HG03280 (cell line): ENCODE data around the gene TMEM151B.
A peak's percentile ranks its signal among the peaks of the same experiment; 100 is the strongest.
"Not testable (repeated sequence)": the region's sequence is repeated elsewhere in the genome, so short reads cannot be mapped to it uniquely, and the experiment has no call there.

Source experiments
- ATAC-seq: cut with Tn5 transposase; IDR thresholded peaks from one replicate; pipeline ENCODE4 v1.9.1; 2021; ENCODE audit warnings: mild to moderate bottlenecking, moderate library complexity; ENCODE audit not compliant: unreplicated experiment

Gene TMEM151B

DNA sequence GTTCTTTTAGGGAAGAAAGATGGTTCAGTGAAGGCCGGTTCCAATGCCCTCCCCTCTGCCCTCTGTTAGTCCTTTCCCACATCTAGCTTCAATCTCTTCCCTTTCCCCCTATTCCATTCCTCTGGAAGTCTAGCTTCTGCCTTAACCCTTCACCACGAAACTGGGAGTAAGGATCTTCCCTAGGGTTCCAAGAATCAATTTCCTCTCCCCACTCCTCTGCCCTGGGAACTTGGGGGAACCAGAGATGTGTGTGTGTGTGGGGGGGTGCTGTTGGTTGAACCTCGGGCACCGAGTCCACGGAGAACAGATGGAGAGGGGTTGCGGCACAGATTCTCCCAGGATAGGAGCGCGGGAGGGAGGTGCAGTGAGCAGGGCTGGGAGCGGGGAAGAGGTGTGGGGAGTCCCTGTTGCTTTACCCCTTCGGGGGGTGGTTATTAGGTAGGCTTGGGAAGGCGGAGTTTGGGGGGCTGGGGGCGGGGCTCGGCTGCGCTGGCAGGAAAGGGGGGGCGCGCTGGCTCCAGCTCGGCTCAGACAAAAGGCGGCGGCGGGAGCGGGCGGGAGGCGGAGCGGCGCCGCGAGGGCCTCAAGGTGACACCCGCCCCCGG, at the start of gene TMEM151B:
TMEM151B (plus strand) TSS at position 530 of the 605 bp plus-strand sequence. CDS start 293 bp downstream, outside the sequence.
- no peak for ATAC-seq

DNA sequence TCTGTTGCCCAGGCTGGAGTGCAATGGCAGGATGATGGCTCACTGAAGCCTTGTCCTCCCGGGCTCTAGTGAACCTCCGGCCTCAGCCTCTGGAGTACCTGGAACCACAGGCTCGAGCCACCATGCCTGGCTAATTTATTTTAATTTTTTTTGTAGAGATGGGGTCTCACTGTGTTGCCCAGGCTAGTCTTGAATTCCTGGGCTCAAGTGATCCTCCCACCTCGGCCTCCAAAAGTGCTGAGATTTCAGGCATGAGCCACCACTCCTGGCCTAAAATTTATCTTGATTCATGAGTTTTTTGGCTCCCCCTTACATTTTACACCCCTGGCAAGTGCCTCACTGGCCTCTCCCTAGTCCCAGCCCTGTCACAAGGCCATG, 49.3 kb upstream of the TMEM151B start:
- ATAC-seq, result no peak

DNA sequence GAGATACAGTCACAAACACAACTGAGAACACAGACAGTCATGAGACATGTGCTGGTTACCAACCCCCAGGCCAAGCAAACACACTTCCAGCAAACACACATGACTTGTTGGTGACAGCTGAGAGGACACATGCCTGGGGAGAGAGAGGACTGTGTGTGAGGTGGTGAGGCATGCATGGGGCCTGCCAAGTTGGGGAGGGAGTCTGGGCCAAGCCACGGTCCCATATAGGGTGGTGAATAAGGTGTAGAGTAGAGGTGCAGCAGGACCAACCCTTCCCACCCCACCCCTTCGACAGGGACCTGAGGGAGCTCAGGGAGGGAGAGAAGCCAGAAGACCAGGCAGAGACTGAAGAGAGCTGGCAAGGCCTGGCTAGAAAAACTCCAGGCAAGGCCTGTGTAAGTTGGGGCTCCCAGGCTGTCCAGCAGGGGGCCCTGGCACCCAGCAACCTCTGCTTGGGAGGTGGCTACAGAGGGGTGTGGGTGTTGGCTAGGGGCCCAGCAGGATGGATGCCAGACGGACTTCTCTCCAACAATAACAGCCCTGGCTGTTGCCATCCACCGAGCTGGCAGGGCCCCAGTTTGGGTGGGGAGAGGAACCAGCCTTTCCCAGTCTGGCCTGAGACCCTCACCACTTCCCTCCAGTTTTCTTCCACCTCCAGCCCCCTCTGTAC, 48.8 kb upstream of the TMEM151B start:
- peak; percentile 42 for ATAC-seq

- ATAC-seq, result no peak
Measured at GRCh38 chr6:44221961-44222335, 48.3 kb upstream of the TMEM151B start.

DNA sequence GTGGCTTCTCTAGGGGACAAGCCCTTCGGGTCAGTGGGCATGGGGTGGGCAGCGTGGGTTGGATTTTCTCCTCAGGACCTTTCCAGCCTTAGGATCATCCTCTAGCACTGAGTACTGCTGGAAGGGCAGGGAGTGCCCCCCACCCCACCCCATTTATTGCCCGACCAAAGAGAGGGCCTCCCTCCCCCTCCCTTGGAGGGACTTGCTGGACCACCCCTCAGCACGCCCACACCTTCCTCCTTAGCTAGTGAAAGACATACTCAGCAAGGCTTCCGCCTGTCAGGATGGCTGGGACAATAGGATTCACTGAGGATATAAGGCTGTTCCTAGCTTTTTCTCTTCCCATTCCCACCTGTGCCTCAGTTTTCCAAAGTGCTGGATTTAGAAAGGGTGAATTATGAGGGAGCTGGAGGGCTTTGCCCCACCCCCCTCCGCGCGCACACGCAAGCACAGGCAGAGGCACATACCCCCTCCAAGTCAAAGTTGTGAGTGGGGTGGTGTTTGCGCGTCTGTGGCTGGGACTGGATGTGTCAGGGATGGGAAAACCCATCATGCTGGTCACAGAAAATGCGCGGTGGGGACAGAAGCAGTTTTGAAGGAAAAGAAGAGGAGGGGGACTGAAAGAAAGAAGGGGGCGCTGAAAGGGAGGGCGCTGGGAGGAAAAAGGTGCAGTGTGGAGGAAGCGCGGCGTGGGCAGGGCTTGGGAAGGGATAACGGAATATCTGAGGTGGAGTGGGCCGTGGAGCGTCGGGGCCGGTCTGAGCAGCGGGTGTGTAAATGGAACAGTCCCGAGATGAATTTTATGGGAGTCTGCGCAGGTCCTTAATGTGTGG, 47.5 kb upstream of the TMEM151B start:
- no peak for ATAC-seq

GRCh38 chr6:44223319-44224028, 46.8 kb upstream of the TMEM151B start, which contains the start of gene SLC29A1:
Gene SLC29A1, plus strand, starts transcription at chr6:44223595. Its CDS starts 3,719 bp downstream, at chr6:44227314.
- ATAC-seq, result peak; percentile 46

DNA sequence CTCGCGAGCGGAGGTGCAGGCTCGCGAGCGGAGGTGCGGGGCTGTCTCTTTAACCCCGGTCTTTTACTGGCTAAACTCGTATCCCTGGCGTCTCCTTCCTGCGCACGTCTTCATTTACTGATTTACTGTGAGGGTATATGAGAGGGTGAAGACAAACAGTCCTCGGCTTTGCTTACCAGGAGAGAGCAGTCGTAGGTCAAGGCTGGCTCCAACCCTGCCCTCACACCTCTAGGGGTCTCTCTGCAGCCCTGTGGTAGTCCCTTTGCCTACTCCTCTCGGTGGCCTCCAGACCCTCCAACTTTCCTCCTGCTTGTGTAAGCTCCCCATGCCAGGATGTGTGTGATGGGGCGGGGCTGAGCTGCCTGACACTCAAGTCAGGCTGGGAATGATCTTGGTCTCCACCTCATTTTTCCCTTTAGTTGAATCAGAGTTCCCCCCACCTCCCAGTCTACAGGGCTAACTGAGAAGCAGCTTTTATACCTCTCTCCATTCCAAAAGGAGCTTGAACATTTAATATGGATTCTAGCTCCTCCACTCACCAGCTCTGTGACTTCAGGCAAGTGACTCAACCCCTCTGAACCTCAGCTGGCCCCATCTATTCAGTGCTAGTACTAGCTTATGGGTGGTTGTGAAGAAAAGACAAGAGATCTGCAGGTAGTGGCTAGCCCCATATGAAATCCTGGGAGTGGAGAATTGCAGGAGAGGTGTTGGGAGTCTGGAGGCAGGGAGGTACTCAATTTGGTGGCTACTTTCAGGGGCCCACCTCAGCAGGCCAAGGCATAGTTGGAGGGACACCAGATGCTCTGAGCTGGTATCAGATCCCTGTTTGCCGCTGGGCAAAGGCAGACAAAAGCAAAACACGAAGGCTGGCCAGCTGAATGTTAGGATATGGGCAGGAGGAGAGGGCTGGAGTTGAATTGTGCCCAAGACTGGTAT, 46.0 kb upstream of the TMEM151B start:
- ATAC-seq, result no peak

- no peak for ATAC-seq
Measured at GRCh38 chr6:44224965-44225305, 45.3 kb upstream of the TMEM151B start.

GRCh38 chr6:44225579-44226325, 44.5 kb upstream of the TMEM151B start:
- ATAC-seq, result no peak

DNA sequence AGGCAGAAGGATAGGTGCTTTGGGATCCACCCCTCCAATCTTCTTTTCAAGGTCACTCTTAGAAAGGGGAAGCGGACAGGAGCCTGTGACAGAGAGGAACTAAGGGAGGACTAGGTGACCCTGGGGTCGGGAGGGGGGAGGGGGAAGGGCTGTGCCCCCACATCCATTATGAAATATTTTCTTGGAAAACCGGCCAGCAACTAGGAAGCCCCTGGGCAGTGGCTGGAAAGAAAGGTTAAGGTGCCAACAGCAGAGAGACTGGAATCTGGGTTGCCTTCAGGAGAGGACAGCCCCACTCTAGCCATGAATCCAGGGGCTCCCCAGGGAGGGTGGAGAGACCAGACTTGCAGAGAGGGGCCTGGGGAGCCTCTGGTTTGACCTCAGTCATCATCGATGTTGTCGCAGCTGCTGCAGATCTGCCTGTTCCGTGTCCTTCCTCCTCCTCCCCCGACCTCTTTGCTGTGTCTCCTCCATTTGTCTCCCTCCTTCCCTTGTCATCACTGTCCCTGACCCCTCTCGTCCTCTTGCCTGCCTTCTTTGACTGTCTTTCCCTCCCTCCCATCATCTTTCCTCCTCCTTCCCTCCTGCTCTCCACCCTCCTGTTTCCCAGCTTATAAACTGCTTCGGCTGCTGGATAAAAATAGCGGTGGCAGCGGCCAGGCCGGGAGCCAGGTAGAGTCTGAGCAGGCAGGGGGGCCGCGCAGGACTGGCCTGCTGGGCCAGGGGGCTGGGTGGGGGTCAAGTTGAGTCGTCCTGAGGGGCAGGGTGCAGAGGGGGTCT, 43.7 kb upstream of the TMEM151B start:
- ATAC-seq, result no peak

- ATAC-seq, result no peak
Measured at GRCh38 chr6:44227148-44227793, 43.0 kb upstream of the TMEM151B start.

- ATAC-seq, result no peak
Measured at GRCh38 chr6:44228031-44228430, 42.2 kb upstream of the TMEM151B start.

DNA sequence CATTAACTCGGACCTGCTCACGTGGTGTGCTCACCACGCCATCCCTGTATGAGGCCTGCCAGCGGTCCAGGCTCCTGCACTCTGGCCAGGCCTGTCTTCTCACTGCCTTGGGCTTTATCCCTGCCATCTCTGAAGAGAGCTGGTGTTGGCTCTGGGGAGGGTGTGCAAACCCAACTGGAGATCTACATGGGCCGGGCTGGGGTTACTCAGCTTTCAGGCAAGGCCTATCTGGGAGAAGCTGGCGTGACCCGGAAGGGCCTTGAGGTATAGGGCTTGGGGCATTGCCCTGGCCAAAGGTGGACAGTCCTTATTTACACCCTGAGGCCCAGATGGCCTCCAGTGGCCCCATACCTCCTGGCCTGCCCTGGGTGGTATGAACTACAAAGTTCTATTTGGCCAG, 41.8 kb upstream of the TMEM151B start:
- no peak for ATAC-seq

DNA sequence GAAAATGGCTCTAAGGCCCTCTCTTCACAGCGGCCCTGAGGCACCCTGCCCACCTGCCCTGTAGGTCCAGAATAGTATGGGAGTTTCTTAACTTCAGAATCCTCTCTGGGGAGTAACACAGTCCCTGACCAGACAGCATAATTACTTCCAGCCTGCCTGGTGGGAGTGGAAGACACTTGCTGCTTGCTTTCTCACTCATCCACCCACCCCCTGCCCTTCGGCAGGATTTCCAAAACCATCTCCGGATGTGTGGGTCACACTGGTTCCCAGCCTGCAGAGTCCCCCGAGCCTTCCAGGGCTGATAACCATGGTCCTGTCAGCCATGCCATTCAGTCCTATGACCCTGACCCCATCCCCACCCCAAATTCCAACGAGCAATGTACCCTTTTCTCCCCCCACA, 41.4 kb upstream of the TMEM151B start:
- no peak for ATAC-seq

DNA sequence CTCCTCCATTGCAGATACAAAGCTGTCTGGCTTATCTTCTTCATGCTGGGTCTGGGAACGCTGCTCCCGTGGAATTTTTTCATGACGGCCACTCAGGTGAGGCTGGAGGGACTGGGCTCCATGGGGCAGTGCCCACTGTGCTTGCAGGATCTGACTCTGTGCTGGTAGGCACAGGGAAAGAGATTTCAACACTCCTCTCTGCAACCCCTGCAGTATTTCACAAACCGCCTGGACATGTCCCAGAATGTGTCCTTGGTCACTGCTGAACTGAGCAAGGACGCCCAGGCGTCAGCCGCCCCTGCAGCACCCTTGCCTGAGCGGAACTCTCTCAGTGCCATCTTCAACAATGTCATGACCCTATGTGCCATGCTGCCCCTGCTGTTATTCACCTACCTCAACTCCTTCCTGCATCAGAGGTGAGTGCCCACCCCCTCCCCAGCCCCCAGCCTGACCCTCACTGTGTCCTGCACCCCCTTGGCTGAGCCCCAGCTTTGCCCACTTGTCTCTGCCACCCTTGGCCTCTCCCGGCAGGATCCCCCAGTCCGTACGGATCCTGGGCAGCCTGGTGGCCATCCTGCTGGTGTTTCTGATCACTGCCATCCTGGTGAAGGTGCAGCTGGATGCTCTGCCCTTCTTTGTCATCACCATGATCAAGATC, 40.7 kb upstream of the TMEM151B start:
- no peak for ATAC-seq

DNA sequence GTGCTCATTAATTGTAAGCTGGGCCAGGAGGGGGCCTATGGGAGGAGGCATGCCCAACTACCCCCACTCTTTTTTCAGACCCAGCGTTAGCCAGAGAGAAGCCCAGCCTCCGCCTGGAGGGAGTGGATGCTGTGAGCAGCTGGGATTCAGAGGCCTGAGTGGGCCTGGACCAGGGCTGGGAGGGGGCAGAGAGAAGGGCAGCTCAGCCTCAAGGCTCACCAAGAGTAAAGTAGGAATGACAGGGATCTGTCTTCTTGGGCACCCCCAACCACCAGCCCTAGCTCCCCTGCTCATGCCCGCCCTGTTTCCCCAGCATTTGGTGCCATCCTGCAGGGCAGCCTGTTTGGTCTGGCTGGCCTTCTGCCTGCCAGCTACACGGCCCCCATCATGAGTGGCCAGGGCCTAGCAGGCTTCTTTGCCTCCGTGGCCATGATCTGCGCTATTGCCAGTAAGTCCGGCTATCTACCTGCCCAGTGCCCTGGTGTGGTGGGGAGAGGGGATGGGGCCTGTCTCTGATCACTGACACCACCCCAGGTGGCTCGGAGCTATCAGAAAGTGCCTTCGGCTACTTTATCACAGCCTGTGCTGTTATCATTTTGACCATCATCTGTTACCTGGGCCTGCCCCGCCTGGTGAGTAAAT, 40.1 kb upstream of the TMEM151B start:
- no peak for ATAC-seq

- not testable (repeated sequence) for ATAC-seq
Measured at GRCh38 chr6:44231426-44231825, 38.8 kb upstream of the TMEM151B start.
